CD4-positive, alpha-beta T cell treated with Interferon gamma for 1 hour (primary cell): ENCODE measurements around the gene EXT2.

Source experiments
- DNase-seq: peaks from one replicate; pipeline ENCODE4 v3.0.0-alpha.2; 2020

EXT2 gene

GRCh38 chr11:44088377-44088776, 7.1 kb upstream of the EXT2 start:
- DNase-seq = no peak

- DNase-seq = no peak
Measured at GRCh38 chr11:44088871-44089270, 6.6 kb upstream of the EXT2 start.

DNA sequence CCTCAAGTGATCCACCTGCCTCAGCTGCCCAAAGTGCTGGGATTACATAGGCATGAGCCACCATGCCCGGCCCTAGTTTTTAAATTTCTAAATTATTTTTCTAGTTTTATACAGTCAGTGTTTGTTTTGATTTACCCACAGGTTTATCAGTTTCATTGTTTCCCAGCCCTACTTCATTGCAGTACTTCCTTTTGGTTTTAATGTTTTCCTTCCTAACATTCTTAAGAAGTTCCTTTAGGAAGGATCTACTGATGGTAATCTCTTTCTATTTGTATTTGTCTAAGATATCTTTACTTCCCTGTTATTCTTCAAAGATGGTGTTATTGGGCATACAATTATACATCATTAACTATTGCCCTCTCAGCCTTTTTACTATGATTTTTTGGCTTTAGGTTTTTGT, 4.9 kb upstream of the EXT2 start:
- DNase-seq = no peak

- peak; percentile 58 for DNase-seq
Measured at GRCh38 chr11:44094260-44094868, 1.1 kb upstream of the EXT2 start.

- DNase-seq = no peak
Measured at GRCh38 chr11:44096360-44097185, 1.1 kb downstream of the EXT2 start.

DNA sequence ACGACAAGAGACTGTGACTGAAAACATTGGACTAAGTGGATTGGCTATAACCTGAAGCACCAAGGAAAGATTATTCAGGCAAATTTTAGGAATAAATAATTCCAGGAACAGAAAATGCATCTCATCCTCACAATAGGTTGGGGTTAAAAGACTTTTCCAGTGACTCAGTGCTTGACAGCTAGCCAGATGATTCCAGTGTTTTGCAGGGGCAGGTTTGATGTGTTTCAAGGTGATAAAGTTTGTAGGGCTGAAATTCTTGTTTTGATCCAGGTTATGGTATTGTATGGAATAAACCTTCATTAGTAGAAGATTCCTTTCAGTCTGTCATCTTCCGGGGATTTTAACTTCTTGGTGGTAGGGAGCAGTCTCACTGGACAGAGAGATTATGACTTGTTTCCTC, 2.3 kb downstream of the EXT2 start:
- DNase-seq = no peak

GRCh38 chr11:44101098-44101497, 5.6 kb downstream of the EXT2 start:
- no peak for DNase-seq

DNA sequence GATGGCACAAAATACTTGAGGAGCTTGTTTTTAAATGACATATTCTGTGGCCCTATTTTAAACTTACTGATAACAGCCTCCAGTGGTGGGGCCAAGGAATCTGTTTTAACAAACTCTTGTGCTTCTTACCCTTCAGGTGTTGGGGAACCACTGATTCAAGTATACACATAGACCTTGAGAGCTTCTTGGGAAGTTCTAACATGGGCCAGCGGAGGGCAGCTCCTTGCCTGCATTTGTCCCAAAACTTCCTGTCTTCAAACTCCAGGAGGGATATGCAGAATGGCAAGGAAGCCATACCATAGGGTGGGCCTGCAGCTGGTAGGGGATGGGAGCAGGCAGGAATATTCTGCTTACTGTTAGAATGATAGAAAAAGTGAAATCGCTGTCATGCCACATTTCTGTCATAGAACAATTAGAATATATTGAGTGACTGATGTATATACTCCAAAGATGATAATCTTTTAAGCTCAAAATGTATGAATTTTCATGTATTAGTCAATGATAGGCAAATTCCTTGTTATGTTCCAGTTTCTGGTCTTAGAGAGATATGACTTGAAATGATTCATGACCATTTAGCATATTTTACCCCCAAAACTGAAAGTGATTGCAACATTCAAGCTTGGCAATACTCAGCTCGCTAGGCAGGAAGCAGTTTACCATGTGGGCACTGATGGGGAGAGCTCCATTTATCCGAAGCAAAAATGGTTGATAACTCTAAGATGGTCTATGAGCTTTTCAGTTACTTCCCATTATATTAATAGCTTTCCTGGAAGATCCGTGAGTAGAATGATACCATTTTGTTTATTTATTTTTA, 9.2 kb downstream of the EXT2 start:
- DNase-seq = no peak

DNA sequence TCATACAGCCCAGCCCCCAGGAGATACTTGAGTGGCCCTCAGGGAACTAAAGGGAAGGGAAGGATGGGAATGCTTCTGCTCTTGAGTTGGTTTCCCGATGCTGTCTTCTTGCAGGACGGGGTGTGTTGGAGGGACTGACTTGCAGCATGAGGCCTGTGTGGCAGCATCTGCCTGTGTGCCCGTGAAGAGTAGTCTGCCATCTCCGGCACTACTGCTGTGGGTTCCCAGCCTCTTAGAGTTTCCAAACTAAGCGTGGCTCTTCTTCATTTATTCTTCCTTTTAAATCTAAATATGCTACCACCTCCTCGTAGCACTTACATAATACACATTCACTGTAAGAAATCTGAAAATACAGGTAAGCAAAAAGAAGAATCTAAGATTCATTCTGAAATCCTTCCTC, 12.8 kb downstream of the EXT2 start:
- no peak for DNase-seq

DNA sequence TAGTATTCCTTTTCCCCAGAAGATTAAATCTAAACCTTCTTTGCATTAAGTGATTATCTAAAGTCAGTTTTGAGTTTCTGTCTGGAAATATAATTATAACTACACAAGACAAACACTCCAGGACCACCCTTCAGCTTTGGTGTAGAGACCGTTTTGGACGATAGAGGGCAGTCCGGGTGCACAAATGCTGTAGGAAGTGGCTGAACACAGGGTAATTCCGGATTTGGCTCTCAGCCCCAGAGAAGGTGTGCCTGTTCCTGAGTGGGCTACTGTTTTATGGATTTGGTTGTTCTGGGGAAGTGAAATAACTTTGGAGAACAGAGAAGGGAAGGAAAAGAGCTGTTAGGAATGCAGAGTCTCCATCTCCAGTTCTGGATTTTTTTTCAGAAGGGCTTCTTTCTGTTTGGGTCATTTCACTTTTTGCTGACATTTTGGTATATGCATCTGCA, 14.8 kb downstream of the EXT2 start:
- DNase-seq = peak; percentile 47

DNA sequence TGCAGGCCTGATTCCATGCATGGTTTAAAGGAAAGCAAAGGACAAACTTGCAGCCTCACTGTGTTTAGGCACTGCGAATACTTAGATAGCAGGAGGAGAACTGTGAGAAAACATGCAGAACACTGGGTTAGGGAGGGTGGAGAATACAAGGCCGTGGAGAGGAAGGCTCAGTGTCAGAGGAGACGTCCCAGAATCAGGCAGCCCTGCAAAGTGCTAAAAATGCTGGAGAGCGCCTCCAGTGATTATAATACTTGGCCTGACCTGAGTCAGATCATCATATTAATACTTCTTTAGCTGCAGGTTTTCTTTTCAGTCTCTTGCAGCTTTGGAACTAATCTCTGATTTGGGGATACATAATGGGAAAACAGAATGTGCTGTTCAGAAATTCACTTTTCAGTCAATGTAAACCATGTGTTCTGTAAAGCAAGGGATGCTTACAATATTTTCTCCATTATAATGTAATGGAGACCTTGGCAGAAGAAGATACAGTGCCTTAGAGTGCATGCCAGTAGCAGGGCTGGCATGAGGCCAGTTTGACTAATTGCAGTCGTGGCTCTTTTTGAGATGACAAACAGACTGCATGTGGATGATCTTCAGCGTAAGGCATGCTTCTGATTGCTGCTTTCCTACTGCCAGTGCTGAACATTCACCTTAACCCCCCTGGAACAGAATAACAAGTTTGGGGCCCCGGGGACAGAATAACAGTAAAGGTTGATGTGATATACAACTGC, 16.8 kb downstream of the EXT2 start:
- no peak for DNase-seq

DNA sequence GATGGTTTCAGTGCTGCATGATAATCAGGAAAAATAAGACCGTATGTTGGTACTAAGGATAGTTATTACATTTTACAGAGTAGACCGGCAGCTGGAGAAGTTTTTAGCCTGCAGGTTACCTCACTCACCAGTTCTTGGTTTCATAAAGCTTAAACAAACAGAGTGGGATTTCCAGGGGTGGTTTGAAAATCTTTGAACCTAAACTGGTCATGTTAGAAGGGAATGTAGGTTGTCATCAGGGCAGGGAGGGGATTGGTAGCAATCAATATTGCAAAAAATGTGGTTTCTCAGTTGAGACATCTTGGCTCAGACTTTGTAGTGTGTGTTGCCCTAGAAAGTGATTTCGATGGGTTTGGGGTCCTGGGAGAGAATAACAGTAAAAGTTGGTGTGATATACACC, 17.5 kb downstream of the EXT2 start:
- no peak for DNase-seq

DNA sequence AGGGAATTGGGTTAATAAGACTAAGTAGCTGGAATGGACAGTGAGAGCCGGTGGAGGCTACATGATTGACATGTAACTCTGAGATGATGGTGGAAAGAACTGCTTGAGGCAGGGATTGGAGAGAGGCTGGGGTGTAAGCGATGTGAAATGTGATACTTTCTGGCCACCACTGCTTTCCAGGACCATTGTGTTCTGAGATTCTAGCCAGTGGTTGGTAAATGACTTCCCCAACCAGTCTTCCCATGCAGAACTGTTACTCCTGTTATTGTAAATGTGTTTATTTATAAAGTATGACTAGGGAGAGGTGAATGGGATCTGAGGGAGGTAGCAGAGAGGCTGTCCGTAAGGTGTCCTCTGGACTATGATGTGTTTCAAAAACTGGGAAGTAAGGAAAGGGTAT, 18.1 kb downstream of the EXT2 start:
- DNase-seq = no peak

- no peak for DNase-seq
Measured at GRCh38 chr11:44116234-44116830, 20.9 kb downstream of the EXT2 start.

DNA sequence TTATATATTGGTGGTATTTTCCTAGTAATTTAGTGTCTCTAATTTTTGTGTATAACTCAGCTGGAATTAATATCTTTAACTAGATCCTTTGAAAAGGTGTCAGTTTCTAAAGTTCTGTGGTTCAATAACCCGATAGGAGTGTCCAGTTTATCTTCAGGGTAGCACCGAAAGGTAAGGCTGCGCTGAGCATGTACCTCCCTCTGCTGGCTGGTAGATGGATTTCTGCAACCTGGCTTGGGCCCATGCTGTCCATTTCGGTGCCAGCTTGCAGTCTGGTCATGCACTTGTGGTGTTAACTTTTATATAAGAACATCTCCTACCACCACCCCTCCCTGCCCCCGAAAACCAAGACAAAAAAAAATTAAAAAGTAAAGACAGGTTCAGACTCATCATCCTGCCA, 24.7 kb downstream of the EXT2 start:
- DNase-seq = no peak

DNA sequence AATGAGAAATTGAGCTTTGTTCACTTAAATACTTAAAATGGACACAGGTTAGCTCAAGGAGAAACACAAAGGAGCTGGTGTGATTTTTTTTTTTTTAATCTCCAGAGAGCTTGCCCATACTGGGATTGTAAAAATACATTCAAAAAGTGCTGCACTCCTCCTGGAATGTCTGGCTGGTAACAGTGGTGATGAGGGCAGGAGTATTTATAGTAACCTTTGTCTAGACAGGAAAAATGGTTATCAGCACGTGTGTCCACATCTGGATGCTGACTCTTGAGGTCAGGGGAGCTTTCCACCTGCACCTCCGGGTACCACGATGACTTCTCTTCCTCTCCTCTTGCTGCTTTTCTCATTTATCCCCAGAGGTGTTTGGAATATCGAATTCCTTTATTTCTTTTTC, 30.1 kb downstream of the EXT2 start:
- no peak for DNase-seq

DNA sequence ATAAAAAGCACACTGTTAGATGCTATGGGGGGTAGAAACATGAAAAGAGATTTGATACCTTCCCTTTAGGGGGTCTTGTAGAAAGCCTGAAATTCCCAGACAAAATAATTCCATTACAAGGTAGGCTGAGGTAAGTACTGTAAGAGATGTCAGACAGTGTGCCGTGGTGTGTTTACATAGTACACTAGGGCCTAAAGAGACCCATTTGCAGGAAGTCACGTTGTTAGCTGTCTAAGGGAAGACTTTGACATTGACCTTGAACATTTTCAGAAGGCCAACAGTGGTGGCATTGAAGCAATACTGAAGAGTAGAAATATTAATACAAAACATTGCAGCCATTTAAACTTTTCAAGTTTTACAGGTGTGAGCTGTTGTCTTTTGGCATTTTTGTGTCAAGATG, 30.8 kb downstream of the EXT2 start:
- DNase-seq = no peak

GRCh38 chr11:44127130-44127529, 31.7 kb downstream of the EXT2 start:
- no peak for DNase-seq

DNA sequence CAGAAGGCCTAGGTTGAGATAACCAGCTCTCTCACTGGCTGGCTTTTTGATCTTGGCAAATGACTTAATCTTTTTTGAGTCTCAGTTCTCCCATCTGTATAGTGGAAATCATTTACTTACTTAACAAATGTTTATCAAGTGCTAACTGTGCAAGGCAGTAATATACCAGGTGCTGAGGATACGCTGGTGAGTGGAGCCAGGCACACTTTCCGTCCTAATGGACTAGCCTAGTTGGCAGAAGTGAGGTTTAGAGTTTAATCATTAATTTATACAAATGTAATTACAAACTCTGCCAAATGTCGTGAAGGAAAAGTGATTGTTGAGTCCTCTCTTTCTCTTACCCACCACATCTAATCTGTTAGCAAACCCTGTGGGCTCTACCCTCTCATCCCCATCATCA, 33.3 kb downstream of the EXT2 start:
- DNase-seq = no peak

- DNase-seq = no peak
Measured at GRCh38 chr11:44130751-44131150, 35.3 kb downstream of the EXT2 start.

DNA sequence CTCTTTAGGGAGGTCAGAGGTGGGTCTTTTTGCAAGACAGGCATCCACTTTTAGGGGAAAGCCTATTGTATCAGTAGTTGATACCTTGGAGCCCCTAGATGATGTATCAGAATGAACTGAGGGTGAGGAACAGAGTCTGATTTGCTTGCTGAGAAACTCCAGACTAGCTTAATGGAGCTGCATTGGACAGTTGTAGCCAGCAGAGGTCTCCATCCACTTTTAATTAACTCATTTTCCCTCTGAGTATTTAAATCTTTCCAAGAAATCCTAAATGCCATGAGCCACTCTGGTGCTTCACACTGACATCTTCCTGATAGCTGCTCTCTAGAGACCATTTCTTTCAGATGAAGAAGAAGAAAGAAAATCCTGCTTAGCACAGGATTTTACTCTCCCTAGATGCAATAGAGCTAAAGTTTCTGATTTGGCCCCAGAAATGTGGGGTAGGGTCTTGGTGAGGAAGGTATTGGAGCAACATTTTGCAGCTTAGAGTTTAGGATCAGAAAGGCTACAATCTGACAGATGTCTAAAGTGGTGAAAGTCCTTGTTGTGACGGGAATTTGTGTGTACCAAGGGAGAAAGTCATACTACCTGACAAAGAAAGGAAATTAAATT, 38.0 kb downstream of the EXT2 start:
- DNase-seq = no peak

- DNase-seq = no peak
Measured at GRCh38 chr11:44134625-44135024, 39.1 kb downstream of the EXT2 start.
